Epidermal melanocyte (primary cell): ENCODE data around the gene PTPRC.

Experiments
- DNase-seq: peaks from one replicate; pipeline ENCODE4 v3.0.0; 2011; ENCODE audit warnings: low spot score; ENCODE audit not compliant: insufficient read length

The PTPRC gene

GRCh38 chr1:198620951-198621824 lies 17.7 kb upstream of the PTPRC start:
- no peak for DNase-seq

GRCh38 chr1:198622001-198622400 lies 16.8 kb upstream of the PTPRC start:
- DNase-seq = no peak

- DNase-seq = no peak
Observed at GRCh38 chr1:198623752-198624647, 14.8 kb upstream of the PTPRC start.

GRCh38 chr1:198624648-198624980 lies 14.2 kb upstream of the PTPRC start:
- no peak for DNase-seq

- no peak for DNase-seq
Observed at GRCh38 chr1:198627436-198628066, 11.3 kb upstream of the PTPRC start.

GRCh38 chr1:198628067-198628455 lies 10.8 kb upstream of the PTPRC start:
- no peak for DNase-seq

- DNase-seq = no peak
Observed at GRCh38 chr1:198629610-198630009, 9.2 kb upstream of the PTPRC start.

- no peak for DNase-seq
Observed at GRCh38 chr1:198630863-198631262, 8.0 kb upstream of the PTPRC start.

- DNase-seq = no peak
Observed at GRCh38 chr1:198631292-198631691, 7.5 kb upstream of the PTPRC start.

- DNase-seq = no peak
Observed at GRCh38 chr1:198632007-198632406, 6.8 kb upstream of the PTPRC start.

- no peak for DNase-seq
Observed at GRCh38 chr1:198633675-198634121, 5.1 kb upstream of the PTPRC start.

- DNase-seq = no peak
Observed at GRCh38 chr1:198635964-198636363, 2.9 kb upstream of the PTPRC start.

- no peak for DNase-seq
Observed at GRCh38 chr1:198636391-198636790, 2.4 kb upstream of the PTPRC start.

- no peak for DNase-seq
Observed at GRCh38 chr1:198637157-198637556, 1.7 kb upstream of the PTPRC start.

GRCh38 chr1:198637916-198638437 lies 863 bp upstream of the PTPRC start:
- DNase-seq = no peak

- DNase-seq = no peak
Observed at GRCh38 chr1:198638441-198638840, 399 bp upstream of the PTPRC start.

- no peak for DNase-seq
Observed at GRCh38 chr1:198639671-198640143, 867 bp downstream of the PTPRC start.

GRCh38 chr1:198640174-198640573 lies 1.3 kb downstream of the PTPRC start:
- DNase-seq = no peak

- no peak for DNase-seq
Observed at GRCh38 chr1:198641501-198641900, 2.7 kb downstream of the PTPRC start.

- DNase-seq = no peak
Observed at GRCh38 chr1:198641966-198642668, 3.3 kb downstream of the PTPRC start.

GRCh38 chr1:198642983-198643382 lies 4.1 kb downstream of the PTPRC start:
- no peak for DNase-seq
